ENCODE data around the gene KIF23.

KIF23 gene

DNA sequence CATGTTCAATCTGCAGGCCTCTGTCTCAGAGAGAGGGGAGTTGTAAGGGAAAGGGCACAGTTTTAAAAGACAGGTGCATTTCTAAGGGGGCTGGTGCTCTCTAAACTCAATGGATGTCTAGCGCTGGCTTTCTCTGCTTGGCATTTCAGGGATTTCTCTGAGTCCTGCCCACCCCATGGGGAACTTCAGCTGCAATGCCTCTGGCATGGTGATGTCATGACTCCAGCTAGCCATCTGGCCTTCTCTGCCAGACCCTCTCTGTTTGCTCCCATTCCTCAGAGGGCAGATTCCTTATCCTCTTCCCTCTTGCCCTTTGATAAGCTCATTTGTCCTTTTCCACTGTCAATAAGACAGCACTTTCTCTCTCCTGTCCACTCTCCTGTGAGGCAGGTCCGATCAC lies 79.3 kb downstream of the KIF23 start:
- DNase-seq (ENCODE audit: low read depth), result no peak

- DNase-seq (ENCODE audit: low read depth), result no peak
Measured at GRCh38 chr15:69496001-69496400, 81.9 kb downstream of the KIF23 start.

DNA sequence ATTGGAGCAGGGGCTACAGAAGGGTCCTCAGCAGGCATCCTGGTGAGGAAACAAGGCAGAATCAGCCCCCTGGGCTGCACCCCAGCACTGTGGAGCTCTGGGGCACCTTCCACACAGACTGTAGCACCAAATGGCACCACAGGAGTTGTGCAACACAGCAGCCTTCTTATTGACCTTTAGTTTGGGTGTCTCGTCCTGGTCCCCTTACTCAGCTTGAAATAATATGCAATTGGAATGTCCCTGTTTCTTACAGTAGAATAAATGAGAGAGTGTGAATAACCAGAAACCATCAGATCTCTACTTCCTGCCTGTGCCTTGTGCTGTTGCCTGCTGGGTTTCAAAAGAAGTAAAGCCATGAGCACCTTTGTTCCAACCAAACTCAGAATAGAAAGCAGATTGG lies 82.9 kb downstream of the KIF23 start:
- no peak for DNase-seq (ENCODE audit: low read depth)

DNA sequence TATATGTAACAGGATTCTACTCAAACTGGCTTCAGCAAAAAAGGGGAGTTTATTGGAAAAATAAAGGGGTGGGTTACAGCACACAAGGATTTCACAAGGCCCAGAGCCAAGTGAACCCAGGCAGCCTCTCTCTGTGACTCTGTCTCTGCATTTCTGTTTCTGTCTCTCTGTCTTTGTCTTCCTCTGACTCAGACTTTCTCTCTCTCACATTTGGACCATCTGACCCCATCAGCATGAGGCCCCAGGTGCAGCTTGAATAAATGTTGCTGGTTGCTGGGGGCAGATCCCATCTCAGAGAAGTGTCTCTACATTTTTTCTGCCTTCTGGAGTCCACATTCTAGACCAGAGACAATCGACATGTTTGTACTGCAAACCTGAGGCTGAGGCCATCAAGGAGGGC lies 83.5 kb downstream of the KIF23 start:
- DNase-seq (ENCODE audit: low read depth), result no peak
